ENCODE measurements around the gene CCDC160.
"Not testable (repeated sequence)": the region's sequence is repeated elsewhere in the genome, so short reads cannot be mapped to it uniquely, and the experiment has no call there.

Gene CCDC160

GRCh38 chrX:134241960-134242619 lies 5.1 kb downstream of the CCDC160 start:
- peaks cover 0 to 8% of the 10 kb centered on the region in 2 donors for H3K27me3 ChIP-seq (ENCODE audit: control insufficient read depth in 2 of 2, insufficient read depth in 2 of 2, low read length in 2 of 2)
- no peaks in the 10 kb centered on the region for H3K36me3 ChIP-seq (ENCODE audit: control insufficient read depth in 2 of 2, insufficient read depth in 2 of 2, low read length in 2 of 2)
- H3K9ac ChIP-seq (ENCODE audit: low read depth in 1 of 2, low read length in 2 of 2) = no peak overlapping the region
- no peak overlapping the region for H3K4me3 ChIP-seq (ENCODE audit: low read length in 2 of 2)
- no peaks in the 10 kb centered on the region for H3K4me1 ChIP-seq (ENCODE audit: control insufficient read depth in 2 of 2, insufficient read depth in 2 of 2, low read length in 2 of 2)
- no peaks in the 10 kb centered on the region for H3K9me3 ChIP-seq (ENCODE audit: control insufficient read depth in 2 of 2, low read length in 2 of 2)
- H3K27ac ChIP-seq (ENCODE audit: low read depth in 2 of 2, low read length in 2 of 2) = no peak overlapping the region

GRCh38 chrX:134244043-134244442 lies 7.1 kb downstream of the CCDC160 start:
- Histone ChIP-seq H3K9ac (ENCODE audit: low read depth in 1 of 2, low read length in 2 of 2) (no peak overlapping the region), H3K4me1 (ENCODE audit: control insufficient read depth in 2 of 2, insufficient read depth in 2 of 2, low read length in 2 of 2) (no peaks in the 10 kb centered on the region), H3K27me3 (ENCODE audit: control insufficient read depth in 2 of 2, insufficient read depth in 2 of 2, low read length in 2 of 2) (peaks cover 0 to 4% of the 10 kb centered on the region in 2 donors), H3K4me3 (ENCODE audit: low read length in 2 of 2) (no peak overlapping the region), H3K27ac (ENCODE audit: low read depth in 2 of 2, low read length in 2 of 2) (no peak overlapping the region), H3K36me3 (ENCODE audit: control insufficient read depth in 2 of 2, insufficient read depth in 2 of 2, low read length in 2 of 2) (no peaks in the 10 kb centered on the region), H3K9me3 (ENCODE audit: control insufficient read depth in 2 of 2, low read length in 2 of 2) (no peaks in the 10 kb centered on the region)

- H3K27ac ChIP-seq (ENCODE audit: low read depth in 2 of 2, low read length in 2 of 2) = no peak overlapping the region
- no peaks in the 10 kb centered on the region for H3K9me3 ChIP-seq (ENCODE audit: control insufficient read depth in 2 of 2, low read length in 2 of 2)
- no peaks in the 10 kb centered on the region for H3K36me3 ChIP-seq (ENCODE audit: control insufficient read depth in 2 of 2, insufficient read depth in 2 of 2, low read length in 2 of 2)
- H3K4me3 ChIP-seq (ENCODE audit: low read length in 2 of 2) = no peak overlapping the region
- no peak overlapping the region for H3K9ac ChIP-seq (ENCODE audit: low read depth in 1 of 2, low read length in 2 of 2)
- no peaks in the 10 kb centered on the region for H3K27me3 ChIP-seq (ENCODE audit: control insufficient read depth in 2 of 2, insufficient read depth in 2 of 2, low read length in 2 of 2)
- no peaks in the 10 kb centered on the region for H3K4me1 ChIP-seq (ENCODE audit: control insufficient read depth in 2 of 2, insufficient read depth in 2 of 2, low read length in 2 of 2)
Measured at GRCh38 chrX:134246282-134246681, 9.3 kb downstream of the CCDC160 start.

- no peak overlapping the region for H3K9ac ChIP-seq (ENCODE audit: low read depth in 1 of 2, low read length in 2 of 2)
- no peaks in the 10 kb centered on the region for H3K4me1 ChIP-seq (ENCODE audit: control insufficient read depth in 2 of 2, insufficient read depth in 2 of 2, low read length in 2 of 2)
- H3K27ac ChIP-seq (ENCODE audit: low read depth in 2 of 2, low read length in 2 of 2) = no peak overlapping the region
- no peaks in the 10 kb centered on the region for H3K36me3 ChIP-seq (ENCODE audit: control insufficient read depth in 2 of 2, insufficient read depth in 2 of 2, low read length in 2 of 2)
- H3K9me3 ChIP-seq (ENCODE audit: control insufficient read depth in 2 of 2, low read length in 2 of 2) = no peaks in the 10 kb centered on the region
- H3K4me3 ChIP-seq (ENCODE audit: low read length in 2 of 2) = no peak overlapping the region
- H3K27me3 ChIP-seq (ENCODE audit: control insufficient read depth in 2 of 2, insufficient read depth in 2 of 2, low read length in 2 of 2) = no peaks in the 10 kb centered on the region
Measured at GRCh38 chrX:134247492-134247891, 10.5 kb downstream of the CCDC160 start.

DNA sequence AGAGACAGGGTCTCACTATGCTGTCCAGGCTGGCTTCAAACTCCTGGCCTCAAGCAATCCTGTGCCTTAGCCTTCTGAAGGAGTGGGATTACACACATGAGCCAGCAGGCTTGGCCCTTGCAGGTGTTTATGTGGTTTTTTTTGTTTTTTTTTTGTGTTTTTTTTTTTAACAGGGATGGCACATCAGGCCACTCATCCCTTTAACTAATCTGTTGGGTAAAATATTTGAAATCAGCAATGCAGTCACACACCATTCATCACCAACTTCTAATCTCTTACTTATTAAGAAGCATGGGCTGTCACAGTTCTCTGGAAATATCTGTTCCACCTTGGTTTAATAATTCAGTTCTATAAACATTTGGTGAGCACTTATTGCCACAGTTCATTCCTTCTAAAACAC lies 12.3 kb downstream of the CCDC160 start:
- Histone ChIP-seq H3K27me3 (ENCODE audit: control insufficient read depth in 2 of 2, insufficient read depth in 2 of 2, low read length in 2 of 2) (peaks cover 0 to 4% of the 10 kb centered on the region in 2 donors), H3K27ac (ENCODE audit: low read depth in 2 of 2, low read length in 2 of 2) (no peak overlapping the region), H3K4me3 (ENCODE audit: low read length in 2 of 2) (no peak overlapping the region), H3K4me1 (ENCODE audit: control insufficient read depth in 2 of 2, insufficient read depth in 2 of 2, low read length in 2 of 2) (no peaks in the 10 kb centered on the region), H3K9ac (ENCODE audit: low read depth in 1 of 2, low read length in 2 of 2) (no peak overlapping the region), H3K9me3 (ENCODE audit: control insufficient read depth in 2 of 2, low read length in 2 of 2) (no peaks in the 10 kb centered on the region), H3K36me3 (ENCODE audit: control insufficient read depth in 2 of 2, insufficient read depth in 2 of 2, low read length in 2 of 2) (no peaks in the 10 kb centered on the region)

DNA sequence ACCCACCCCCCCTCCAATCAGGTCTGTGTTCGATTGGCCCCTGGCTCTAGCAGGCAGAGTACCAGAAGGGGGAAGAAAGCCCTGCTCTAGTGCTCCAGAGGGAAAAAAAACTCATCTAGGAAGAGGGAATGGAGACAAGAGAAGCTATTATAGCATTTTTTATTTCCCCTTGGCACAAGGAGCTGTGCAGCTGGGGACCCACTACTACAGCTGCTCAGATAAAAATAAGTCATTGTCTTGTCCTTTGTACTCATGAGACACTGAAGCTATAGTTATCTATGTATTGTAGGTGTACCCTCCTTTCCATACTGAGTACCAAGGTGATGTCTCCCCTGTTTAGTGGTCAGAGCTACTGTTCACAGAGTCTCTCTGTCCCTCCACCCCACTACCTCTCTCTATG lies 14.3 kb downstream of the CCDC160 start:
- Histone ChIP-seq H3K9me3 (ENCODE audit: control insufficient read depth in 2 of 2, low read length in 2 of 2) (no peaks in the 10 kb centered on the region), H3K27ac (ENCODE audit: low read depth in 2 of 2, low read length in 2 of 2) (no peak overlapping the region), H3K27me3 (ENCODE audit: control insufficient read depth in 2 of 2, insufficient read depth in 2 of 2, low read length in 2 of 2) (peaks cover 0 to 4% of the 10 kb centered on the region in 2 donors), H3K36me3 (ENCODE audit: control insufficient read depth in 2 of 2, insufficient read depth in 2 of 2, low read length in 2 of 2) (no peaks in the 10 kb centered on the region), H3K4me3 (ENCODE audit: low read length in 2 of 2) (no peak overlapping the region), H3K4me1 (ENCODE audit: control insufficient read depth in 2 of 2, insufficient read depth in 2 of 2, low read length in 2 of 2) (no peaks in the 10 kb centered on the region), H3K9ac (ENCODE audit: low read depth in 1 of 2, low read length in 2 of 2) (no peak overlapping the region)

GRCh38 chrX:134254511-134254910 lies 17.5 kb downstream of the CCDC160 start:
- H3K36me3 ChIP-seq (ENCODE audit: control insufficient read depth in 2 of 2, insufficient read depth in 2 of 2, low read length in 2 of 2) = no peaks in the 10 kb centered on the region
- no peak overlapping the region for H3K27ac ChIP-seq (ENCODE audit: low read depth in 2 of 2, low read length in 2 of 2)
- H3K4me3 ChIP-seq (ENCODE audit: low read length in 2 of 2) = no peak overlapping the region
- H3K4me1 ChIP-seq (ENCODE audit: control insufficient read depth in 2 of 2, insufficient read depth in 2 of 2, low read length in 2 of 2) = no peaks in the 10 kb centered on the region
- no peaks in the 10 kb centered on the region for H3K9me3 ChIP-seq (ENCODE audit: control insufficient read depth in 2 of 2, low read length in 2 of 2)
- peaks cover 0 to 4% of the 10 kb centered on the region in 2 donors for H3K27me3 ChIP-seq (ENCODE audit: control insufficient read depth in 2 of 2, insufficient read depth in 2 of 2, low read length in 2 of 2)
- no peak overlapping the region for H3K9ac ChIP-seq (ENCODE audit: low read depth in 1 of 2, low read length in 2 of 2)

DNA sequence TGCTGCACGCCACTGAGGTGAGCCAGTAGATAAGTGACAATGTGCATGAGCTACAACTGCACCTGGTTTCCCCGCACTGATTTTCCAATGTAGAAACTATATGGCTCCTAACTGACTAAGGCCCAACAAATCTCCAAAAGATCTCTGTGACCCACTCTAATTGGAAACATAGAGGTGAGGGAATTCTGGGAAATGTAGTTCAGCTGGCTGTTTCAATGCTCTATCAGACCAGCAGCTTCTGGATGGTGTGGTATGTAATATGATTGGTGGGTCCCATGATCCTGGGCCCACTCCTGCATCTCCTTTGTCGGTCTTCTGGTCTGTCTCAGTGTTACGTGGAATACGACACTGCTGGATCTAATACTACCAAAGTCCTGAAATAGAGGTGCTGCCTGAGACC lies 18.6 kb downstream of the CCDC160 start:
- Histone ChIP-seq H3K9ac (ENCODE audit: low read depth in 1 of 2, low read length in 2 of 2) (no peak overlapping the region), H3K9me3 (ENCODE audit: control insufficient read depth in 2 of 2, low read length in 2 of 2) (no peaks in the 10 kb centered on the region), H3K27ac (ENCODE audit: low read depth in 2 of 2, low read length in 2 of 2) (no peak overlapping the region), H3K4me3 (ENCODE audit: low read length in 2 of 2) (no peak overlapping the region), H3K36me3 (ENCODE audit: control insufficient read depth in 2 of 2, insufficient read depth in 2 of 2, low read length in 2 of 2) (no peaks in the 10 kb centered on the region), H3K4me1 (ENCODE audit: control insufficient read depth in 2 of 2, insufficient read depth in 2 of 2, low read length in 2 of 2) (no peaks in the 10 kb centered on the region), H3K27me3 (ENCODE audit: control insufficient read depth in 2 of 2, insufficient read depth in 2 of 2, low read length in 2 of 2) (peaks cover 0 to 4% of the 10 kb centered on the region in 2 donors)

GRCh38 chrX:134256684-134257083 lies 19.7 kb downstream of the CCDC160 start:
- H3K9me3 ChIP-seq (ENCODE audit: control insufficient read depth in 2 of 2, low read length in 2 of 2) = no peaks in the 10 kb centered on the region
- no peak overlapping the region for H3K27ac ChIP-seq (ENCODE audit: low read depth in 2 of 2, low read length in 2 of 2)
- no peaks in the 10 kb centered on the region for H3K36me3 ChIP-seq (ENCODE audit: control insufficient read depth in 2 of 2, insufficient read depth in 2 of 2, low read length in 2 of 2)
- H3K4me3 ChIP-seq (ENCODE audit: low read length in 2 of 2) = no peak overlapping the region
- no peaks in the 10 kb centered on the region for H3K4me1 ChIP-seq (ENCODE audit: control insufficient read depth in 2 of 2, insufficient read depth in 2 of 2, low read length in 2 of 2)
- H3K9ac ChIP-seq (ENCODE audit: low read depth in 1 of 2, low read length in 2 of 2) = no peak overlapping the region
- peaks cover 0 to 4% of the 10 kb centered on the region in 2 donors for H3K27me3 ChIP-seq (ENCODE audit: control insufficient read depth in 2 of 2, insufficient read depth in 2 of 2, low read length in 2 of 2)

DNA sequence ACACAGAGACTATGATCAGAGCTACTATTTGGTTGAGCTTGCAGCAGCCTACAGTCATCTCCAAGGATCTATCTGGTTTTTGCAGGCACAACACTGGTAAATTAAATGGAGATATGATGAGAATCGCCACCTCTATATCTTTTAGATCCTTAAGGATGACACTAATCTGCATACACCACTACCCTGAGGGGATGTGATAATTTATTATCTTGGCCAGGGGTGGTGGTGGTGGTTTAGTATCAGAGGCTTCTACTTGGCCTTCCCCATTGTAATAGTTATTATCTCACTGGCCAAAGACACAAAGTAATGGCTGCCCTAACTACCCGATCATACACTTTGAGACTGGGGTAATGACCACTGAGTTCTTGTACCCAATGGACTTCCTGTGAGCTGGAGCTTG lies 21.2 kb downstream of the CCDC160 start:
- H3K9ac ChIP-seq (ENCODE audit: low read depth in 1 of 2, low read length in 2 of 2) = no peak overlapping the region
- no peaks in the 10 kb centered on the region for H3K9me3 ChIP-seq (ENCODE audit: control insufficient read depth in 2 of 2, low read length in 2 of 2)
- H3K4me3 ChIP-seq (ENCODE audit: low read length in 2 of 2) = no peak overlapping the region
- peaks cover 0 to 4% of the 10 kb centered on the region in 2 donors for H3K27me3 ChIP-seq (ENCODE audit: control insufficient read depth in 2 of 2, insufficient read depth in 2 of 2, low read length in 2 of 2)
- no peaks in the 10 kb centered on the region for H3K36me3 ChIP-seq (ENCODE audit: control insufficient read depth in 2 of 2, insufficient read depth in 2 of 2, low read length in 2 of 2)
- no peaks in the 10 kb centered on the region for H3K4me1 ChIP-seq (ENCODE audit: control insufficient read depth in 2 of 2, insufficient read depth in 2 of 2, low read length in 2 of 2)
- no peak overlapping the region for H3K27ac ChIP-seq (ENCODE audit: low read depth in 2 of 2, low read length in 2 of 2)

DNA sequence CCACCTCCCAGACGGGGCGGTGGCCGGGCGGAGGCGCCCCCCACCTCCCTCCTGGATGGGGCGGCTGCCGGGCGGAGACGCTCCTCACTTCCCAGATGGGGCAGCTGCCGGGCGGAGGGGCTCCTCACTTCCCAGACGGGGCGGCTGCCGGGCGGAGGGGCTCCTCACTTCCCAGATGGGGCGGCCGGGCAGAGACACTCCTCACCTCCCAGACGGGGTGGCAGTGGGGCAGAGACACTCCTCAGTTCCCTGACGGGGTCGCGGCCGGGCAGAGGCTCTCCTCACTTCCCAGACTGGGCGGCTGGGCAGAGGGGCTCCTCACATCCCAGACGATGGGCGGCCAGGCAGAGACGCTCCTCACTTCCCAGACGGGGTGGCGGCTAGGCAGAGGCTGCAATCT lies 49.0 kb downstream of the CCDC160 start:
- not testable (repeated sequence) for H3K4me3 ChIP-seq (ENCODE audit: low read length in 2 of 2); H3K36me3 ChIP-seq (ENCODE audit: control insufficient read depth in 2 of 2, insufficient read depth in 2 of 2, low read length in 2 of 2); H3K27me3 ChIP-seq (ENCODE audit: control insufficient read depth in 2 of 2, insufficient read depth in 2 of 2, low read length in 2 of 2); H3K27ac ChIP-seq (ENCODE audit: low read depth in 2 of 2, low read length in 2 of 2); H3K9ac ChIP-seq (ENCODE audit: low read depth in 1 of 2, low read length in 2 of 2); H3K4me1 ChIP-seq (ENCODE audit: control insufficient read depth in 2 of 2, insufficient read depth in 2 of 2, low read length in 2 of 2); H3K9me3 ChIP-seq (ENCODE audit: control insufficient read depth in 2 of 2, low read length in 2 of 2)

Measured in mucosa of rectum (tissue), 2 donors.